HG03103 (cell line): Measurements from ENCODE around the gene IFNG.

Source experiments
- ATAC-seq: cut with Tn5 transposase; IDR thresholded peaks from one replicate; pipeline ENCODE4 v1.9.1; 2021; ENCODE audit warnings: low read depth; ENCODE audit not compliant: unreplicated experiment

The IFNG gene

DNA sequence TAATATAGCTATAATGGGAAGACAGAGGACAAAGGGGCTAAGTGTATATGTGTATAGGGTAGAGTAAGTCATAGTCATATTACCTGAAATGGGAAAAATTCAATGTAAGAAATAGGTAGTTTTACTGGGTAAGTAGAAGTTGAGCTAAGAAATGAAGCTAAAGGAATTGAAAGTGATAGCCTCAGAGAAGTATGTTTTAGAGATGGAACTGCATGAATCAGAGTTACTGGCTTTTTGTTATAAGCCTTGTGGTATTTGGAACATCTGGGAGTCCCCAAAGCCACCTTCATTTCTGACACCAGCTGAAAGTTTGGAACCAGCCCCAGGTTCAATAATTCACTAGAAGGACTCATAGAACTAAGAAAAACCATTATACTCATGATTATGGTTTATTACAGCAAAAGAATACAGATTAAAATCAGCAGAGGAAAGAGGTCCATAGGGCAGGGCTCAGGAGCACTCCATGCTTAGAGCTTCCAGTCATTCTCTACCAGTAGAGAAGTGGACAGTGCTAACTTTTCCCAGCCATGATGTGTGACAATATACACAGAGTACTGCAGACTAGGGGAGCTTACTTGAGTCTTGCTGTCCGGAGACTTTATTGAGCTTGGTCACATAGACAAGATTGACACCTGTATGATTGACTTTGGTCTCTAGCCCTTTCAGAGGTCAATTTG lies 9.8 kb upstream of the IFNG start:
- ATAC-seq: no peak

DNA sequence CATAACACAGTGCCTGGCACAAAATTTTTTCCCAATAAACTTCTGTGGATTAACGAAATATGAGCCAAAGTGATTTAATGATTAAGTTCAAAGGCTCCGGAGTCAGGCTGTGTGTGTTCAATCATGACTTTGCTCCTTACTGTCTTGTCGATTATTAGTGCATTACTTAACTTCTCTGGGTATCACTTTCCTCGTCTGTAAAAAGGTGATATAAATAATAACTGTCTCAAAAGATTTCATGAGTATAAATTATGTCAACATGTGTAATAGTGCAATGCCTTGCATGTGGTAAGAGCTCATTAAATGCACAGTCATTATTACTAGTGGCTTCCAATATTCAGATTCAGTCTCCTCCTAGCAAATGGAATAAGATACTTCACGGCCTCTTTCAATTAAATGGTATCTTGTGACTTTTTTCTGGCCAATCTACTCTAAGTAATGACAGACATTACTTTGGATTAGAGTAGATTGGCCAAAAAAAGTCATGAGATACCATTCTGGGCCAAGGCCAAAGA lies 6.8 kb upstream of the IFNG start:
- no peak for ATAC-seq

DNA sequence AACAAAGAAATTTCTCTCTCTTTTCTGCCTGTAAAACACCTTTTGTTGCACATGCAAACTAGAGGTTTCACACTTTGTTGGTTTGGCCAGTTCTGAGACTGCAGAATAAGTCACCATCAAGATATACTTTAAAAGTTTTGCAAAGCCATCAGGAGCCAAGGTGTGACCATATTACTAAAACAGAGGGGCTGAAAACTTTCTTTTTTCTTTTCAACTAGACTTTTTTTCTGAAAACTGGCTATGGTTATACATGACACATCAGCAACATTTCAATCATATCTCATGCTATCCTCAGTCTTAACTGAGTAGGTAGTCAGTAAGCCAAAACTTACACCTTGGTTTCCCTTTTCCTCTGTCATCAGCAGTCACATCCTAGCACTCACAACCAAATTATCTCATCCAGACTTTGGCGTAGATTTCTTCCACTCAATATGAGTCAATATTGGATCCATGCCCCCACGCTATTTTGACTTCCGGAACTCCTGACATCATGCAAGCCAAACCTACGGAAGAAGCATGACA lies 4.1 kb upstream of the IFNG start:
- ATAC-seq: no peak

DNA sequence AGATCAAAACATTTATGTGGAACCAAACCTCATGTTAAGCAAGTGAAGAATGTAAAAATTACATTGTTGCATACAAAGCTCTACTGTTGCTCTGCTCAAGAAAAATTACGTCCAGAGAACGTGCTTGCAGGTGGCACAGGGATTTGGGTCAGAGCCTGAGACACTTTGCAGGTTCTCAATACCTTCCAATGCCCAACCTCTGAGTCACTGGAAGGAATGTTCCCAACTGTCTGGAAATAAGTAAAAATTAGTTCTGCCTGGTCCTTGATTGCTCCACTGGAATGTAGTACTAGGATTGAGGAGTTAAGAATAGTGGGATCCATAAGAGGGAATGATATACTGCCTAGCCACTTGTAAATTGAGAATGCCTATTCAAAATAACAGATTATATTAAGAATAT lies 2.8 kb upstream of the IFNG start:
- ATAC-seq: no peak

DNA sequence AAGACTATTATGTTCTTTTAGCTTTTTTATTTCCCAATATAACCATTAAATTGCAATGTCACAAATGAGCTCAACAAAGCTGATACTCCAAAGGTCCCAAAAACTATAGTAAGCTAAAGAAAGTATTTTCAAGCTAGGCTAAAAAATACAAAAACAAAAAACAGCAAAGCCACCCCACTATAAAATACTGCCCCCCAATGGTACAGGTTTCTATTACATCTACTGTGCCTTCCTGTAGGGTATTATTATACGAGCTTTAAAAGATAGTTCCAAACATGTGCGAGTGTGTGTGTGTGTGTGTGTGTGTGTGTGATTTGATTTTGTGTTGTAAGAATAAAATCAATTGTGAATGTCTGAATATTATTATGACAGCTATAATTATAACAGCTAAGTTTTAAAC lies 1.1 kb downstream of the IFNG start:
- no peak for ATAC-seq

DNA sequence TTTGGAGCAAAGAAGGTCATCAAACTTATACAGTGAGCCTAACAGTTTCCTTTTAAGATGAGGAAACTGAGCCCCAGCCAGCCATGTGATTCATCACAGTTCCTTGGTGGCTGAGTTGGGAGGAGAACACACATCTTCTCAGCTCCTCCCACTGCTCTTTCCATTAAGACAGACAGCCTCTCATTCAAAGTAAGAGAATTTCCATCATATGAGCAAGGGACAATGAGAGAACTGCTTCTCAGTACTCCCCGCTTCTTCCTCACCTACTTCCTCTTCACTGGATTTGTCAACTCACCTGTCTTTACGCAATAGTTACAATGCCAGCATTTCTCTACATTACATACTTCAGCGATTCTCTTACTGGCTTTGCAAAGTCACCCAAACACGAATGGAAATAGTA lies 2.2 kb downstream of the IFNG start:
- no peak for ATAC-seq

DNA sequence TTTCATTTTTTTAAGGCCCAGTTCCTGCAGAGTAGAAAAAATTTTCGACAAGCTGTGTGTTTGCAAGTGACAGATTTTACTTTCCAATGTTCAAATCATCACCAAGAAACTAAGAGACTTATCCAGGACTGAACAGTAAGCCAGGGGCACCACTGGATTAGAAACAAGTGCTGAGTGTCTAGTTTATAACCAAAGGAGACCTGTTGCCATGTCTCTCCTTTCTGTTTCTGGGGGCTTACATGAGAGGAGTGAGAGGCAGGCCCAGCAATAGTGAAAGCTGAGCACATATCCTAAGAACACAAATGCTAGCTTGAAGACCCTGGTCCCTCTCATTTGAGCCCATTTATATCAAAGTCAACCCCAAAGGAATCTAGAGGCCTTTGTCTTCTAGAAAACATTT lies 2.9 kb downstream of the IFNG start:
- ATAC-seq: no peak

DNA sequence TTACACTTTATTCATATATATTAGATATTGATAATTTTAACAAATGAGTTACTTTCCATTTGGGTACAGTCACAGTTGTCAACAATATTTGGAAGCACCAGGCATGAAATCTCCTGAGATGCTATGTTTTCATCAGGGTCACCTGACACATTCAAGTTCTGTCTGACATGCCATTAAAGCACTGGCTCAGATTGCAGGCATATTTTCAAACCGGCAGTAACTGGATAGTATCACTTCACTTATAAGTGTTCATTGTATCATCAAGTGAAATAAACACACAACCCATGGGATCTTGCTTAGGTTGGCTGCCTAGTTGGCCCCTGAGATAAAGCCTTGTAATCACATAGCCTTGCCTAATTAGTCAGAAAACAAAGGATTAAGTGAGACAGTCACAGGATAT lies 4.8 kb downstream of the IFNG start:
- ATAC-seq: no peak

DNA sequence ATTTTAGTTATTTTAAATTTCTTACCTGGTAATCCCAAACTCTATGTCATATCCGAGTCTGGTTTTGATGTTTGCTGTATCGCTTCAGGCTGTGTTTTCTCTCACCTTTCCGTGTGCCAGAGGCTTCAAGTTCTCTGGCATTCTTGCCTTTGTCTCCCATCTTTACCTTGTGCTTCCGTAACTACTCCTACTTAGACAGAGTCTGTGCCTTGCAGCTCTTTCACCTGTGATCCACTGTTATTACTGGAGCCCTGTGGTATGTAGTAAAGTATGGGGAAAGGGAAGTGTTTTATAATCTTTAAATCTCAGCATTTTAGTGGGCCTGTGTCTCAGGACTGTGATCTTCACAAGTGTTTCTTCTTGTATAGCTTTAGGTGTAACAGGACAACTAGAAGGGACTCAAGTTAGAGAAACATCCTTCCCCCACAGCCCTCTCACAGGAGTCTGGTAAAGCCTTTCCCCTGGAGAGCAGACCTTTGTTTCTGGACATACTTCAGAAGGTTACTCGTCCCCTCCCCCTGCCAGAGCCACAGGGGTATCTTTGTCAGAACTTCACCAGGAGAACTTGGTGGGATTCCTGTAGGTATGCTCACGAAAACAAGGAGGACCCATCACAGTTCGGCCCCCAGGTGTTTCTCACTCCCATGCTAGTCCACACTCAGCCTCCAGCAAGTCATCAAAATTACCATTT lies 11.1 kb downstream of the IFNG start:
- ATAC-seq: no peak

DNA sequence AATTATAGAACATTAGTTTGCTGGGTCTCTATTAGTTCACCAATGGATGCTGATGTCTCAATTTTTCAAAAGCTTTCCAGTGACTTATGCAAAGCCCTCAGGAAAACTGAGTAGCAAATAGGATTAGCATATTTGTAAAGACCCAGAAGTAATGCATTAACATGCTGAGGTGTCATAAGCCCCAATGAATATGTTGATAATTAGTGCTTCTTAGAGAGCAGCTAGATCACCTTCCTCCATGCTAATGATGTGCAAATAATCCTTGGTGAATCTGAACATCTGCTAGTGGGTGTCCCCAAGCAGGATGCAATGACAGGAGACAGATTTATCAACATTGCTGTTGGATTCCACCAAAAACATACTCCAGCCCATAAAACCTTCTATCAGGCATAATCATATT lies 19.0 kb downstream of the IFNG start:
- no peak for ATAC-seq

DNA sequence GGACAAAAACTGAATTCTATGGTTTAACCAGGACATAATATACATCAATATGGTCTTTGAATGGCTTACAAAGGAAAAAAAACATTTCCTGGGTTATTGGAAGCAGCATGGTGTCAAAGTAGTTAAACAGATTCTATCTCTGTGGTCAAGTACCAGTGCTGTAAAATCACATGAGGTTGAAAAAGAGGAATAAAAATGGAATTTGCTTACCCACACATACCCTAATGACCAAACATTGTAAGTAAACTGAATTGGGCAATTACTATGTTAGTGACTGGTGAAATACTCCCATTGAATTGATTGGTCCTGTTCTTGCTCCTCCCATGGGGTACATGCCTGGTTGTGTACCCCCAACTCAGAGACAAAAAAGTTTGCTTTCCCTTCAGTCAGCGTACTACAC lies 19.6 kb downstream of the IFNG start:
- ATAC-seq: no peak

DNA sequence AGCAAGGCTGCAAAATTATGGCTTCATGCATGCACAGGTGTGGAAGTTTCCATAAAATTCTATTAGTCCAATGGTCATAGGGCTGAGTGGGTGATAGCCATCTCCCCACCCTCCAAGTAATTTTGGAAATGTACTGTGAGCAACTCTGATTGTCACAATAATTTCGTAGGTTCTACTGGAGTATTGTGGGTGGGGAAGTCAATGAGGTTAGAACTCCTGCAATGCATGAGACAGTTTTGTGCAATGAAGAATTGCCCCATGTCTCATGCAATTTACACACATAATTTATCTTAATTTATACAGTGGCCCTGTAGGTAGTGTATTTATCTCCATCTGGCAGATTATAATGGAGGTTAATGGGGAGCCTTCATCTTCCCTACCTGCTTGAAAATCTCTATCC lies 20.5 kb downstream of the IFNG start:
- no peak for ATAC-seq

DNA sequence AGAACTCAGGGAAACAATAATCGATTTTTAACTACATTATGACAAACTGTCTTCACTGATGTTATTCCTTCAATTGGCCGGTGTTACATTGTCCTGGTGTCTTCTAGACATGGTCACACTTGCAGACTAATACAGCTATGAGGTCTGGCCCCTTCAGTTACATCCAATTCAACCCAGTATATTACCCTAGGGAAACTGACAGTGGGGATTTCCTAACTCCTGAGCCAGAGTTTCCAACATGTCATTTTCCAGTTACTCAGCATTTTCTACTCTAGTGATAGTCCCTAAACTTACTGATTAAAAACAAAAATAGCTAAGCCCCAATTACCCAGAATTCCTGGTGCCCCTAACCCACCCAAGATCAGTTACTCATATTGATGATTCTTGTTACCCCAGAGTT lies 21.1 kb downstream of the IFNG start:
- ATAC-seq: no peak

DNA sequence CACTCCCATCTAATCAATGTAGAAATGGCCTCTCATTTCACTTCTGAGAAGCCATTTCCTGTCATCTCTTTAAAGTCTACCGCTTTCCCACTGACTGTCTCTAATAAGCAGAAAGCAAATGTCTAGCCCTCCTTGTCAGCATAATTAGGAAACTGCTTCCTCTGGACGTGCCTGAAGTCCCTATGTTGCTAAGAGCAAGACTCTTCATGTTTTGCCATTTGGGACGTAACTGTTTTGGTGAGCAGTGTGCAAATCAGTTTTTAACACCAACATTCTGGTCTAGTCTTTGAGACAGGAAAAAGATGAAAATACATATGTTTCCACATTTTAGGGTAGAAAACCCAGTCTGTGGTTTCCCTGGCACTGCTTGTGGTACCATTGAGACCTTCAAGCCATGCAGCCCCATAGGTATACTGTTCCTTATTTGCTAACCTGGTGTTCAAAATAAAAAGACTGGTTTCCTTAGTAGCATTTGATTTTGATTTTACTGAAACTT lies 22.2 kb downstream of the IFNG start:
- no peak for ATAC-seq

DNA sequence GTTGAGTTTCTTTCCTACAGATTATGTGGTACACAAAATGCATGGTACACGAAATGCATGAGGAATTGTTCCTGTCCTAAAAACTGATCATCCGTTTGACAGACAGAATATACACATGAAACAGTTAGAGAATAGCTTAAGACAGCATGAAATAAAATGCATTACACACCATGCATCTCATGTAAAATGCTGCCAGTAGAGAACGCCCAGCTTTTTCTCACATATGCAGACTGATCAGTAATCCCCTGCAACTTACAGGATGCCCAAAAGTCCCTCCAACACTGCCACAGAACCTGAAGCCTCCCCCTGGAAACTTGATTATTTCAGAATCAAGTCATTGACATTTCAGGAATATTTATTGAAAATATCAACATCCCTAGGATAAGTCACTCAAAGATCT lies 24.0 kb downstream of the IFNG start:
- ATAC-seq: no peak

DNA sequence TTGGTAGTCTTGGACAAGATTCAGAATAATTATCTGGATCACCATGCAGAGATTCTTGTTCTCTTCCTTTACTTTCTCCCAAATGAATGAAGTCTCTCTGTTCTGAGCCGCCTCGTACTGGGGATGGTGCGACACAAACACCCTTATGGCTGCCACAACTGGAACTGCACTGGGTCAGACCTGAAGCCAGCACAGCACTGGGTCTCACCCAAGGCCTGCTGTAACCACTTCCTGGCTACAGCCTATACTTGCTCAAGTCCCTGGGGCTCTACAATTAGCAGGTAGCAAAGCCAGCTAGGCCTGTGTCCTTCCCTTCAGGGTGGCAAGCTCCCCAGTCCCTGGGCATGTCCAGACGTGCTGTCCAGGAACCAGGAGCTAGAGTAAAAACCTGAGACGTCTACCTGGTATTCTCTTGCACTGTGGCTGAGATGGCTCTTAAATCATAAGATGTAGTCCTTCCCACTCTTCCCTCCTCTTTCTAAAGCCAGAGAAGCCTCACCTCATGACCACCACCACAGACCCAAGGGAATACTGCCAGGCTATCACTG lies 27.6 kb downstream of the IFNG start:
- no peak for ATAC-seq

DNA sequence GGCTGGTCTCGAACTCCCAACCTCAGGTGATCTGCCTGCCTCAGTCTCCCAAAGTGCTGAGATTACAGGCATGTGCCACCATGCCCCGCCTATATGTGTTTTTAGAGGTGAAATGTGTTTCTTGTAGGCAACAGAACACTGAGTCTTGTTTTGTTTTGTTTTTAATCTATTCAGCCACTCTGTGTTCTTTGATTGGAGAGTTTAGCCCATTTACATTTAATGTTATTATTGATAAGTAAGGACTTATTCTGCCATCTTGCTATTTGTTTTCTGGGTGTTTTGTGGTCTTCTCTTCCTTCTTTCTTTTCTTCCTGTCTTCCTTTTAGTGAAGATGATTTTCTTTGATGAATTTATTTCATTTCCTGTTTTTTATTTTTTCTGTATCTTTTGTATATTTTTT lies 29.6 kb downstream of the IFNG start:
- no peak for ATAC-seq

DNA sequence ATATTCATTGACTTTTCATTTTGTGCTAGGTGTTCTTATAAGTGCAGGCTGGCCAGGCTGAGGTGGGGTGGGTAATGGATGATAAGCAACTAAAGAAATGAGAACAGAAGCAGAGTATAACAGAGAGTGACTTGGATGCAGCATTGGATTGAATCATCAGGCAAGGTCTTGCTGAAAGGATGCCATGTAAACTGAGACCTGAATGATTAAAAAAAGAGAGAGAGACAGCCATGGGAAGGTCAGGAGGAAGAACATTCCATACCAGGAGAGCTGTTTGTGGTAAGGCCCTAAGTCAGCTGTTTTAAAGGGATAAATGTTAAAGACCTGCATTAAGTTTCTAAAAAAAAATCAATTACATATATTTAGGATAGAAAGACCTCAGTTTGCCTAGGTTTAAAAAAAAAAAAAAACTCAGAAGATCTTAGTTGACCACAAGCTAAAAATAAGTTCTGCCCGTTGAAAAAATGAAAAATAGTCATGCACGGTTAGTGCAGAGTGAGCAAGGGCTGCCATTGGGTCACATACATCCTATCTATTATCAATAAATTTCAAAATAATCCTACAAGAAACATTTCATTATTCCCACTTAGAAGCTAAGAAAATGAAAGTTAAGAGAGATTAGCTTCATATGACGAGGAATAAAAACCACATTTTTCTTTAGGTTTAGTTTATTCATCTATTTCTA lies 37.2 kb downstream of the IFNG start:
- no peak for ATAC-seq

DNA sequence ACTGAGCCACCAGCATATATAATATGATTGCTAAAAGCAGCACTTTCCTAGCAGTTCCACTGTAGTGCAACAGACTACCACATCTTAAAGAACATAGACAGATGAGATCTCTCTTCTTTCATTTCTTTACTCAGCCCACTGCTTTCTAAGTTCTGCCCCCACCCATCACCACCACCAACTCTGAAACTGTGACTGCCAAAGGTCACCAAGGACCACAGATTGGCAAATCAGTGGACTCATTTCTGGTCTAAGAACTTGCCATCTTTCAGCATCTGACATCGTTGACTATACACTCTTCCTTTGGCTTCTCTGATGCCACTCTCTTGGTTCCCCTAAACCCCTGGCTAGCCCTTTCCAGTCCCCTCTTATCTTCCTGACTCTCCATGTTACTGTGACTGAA lies 38.4 kb downstream of the IFNG start:
- no peak for ATAC-seq

DNA sequence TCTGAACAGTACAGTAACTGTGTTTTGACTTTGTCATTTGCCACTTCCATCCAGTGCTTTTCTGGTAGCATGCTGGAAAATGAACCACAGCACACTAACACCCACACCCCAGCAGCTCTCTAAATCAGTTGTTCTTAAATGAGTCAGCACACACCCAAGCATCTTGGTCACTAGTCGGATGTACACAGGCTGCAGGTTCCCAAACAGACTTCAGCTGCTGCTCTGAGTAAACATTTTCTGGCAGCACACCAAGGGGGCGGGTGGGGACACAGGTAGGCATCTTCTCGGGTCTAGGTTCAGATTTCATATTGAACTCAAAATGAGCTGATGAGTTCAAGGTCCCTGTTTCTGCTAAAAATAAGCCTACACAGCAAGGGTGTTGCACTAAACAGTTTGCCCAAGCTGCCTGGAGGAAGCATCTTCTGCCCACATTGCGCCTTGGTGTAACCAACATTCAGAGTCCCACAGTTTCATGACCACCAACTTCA lies 39.8 kb downstream of the IFNG start:
- ATAC-seq: peak; percentile 91

DNA sequence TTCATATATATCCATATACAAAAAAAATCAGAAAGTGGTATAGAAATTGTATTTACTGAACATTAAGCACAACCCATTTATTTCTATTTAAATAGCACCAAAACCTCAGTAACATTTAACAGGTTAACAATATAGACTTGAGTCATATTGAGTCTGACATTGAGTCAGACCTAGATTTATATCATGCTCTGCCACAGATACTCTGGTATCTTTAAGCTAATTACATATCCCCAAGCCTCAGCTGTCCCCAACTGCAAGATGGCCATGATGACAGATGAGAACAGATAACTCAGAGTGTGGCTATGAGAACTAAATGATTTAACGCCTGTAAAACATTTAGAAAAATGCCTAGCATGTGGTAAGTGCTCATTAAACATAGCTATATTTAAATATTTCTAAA lies 40.3 kb downstream of the IFNG start:
- no peak for ATAC-seq
